Measurements from ENCODE around the gene ADAM29.
"Not testable (repeated sequence)": the region's sequence is repeated elsewhere in the genome, so short reads cannot be mapped to it uniquely, and the experiment has no call there.

ADAM29 gene

GRCh38 chr4:174972911-174973310 lies 54.8 kb downstream of the ADAM29 start:
- no peak for DNase-seq

DNA sequence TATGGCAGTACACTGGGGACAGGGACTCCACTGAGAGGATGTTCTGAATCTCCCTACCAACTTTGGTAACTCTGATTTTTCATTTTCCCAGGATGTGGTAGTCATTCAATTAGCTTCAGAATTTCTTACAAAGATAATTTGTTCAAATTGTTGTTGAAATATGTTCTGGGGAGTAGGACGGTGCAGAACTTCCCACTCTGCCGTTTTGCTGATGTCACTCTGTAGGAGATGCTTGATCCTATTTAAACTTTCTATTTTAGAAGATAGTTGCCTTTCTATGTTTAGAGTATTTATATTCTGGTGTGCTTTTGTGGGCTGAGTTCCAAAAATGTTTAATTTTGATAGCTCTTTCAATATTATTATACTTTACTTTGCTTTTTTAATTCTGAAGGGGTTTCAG lies 55.2 kb downstream of the ADAM29 start:
- no peak for DNase-seq

GRCh38 chr4:174983128-174983750 lies 65.1 kb downstream of the ADAM29 start:
- DNase-seq, result no peak

- DNase-seq, result not testable (repeated sequence)
These were observed 65.7 kb downstream of the ADAM29 start for GRCh38 chr4:174983870-174984269.

GRCh38 chr4:174989791-174990190 lies 71.6 kb downstream of the ADAM29 start:
- DNase-seq, result no peak

DNA sequence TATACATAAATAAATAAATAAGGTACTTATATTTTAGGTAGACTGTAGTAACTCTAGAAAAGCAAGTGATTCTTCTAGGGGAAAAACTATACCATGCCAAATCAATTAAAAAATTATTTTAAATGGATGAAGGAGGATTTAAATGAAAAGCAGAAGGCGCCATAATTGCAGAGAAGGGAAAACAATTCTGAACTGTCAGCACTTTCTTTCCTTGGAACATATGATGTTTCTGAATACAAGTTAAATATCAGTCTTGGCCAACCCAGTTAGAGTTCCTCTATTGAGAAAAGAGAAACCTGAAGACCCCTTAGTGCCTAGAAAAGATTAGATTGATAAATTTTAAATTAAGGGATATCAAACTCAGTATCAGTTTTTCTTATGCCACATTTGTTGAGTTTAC lies 75.8 kb downstream of the ADAM29 start:
- DNase-seq, result no peak

DNA sequence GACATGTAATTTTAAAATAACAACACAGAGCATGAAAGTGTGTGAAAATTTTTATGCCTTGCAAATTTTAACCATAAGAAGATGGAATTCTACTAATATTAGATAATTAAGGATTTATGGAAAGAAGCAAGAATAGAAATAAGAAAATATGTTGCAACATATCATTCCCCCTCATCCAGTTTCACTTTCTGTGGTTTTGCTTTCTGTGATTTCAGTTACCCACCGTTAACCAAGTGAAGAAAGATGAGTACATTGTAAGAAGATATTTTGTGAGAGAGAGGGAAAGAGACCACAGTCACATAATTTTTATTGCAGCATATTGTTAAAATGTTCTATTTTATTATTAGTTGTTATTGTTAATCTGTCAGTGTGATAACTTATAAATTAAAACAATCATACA lies 77.9 kb downstream of the ADAM29 start:
- no peak for DNase-seq

DNA sequence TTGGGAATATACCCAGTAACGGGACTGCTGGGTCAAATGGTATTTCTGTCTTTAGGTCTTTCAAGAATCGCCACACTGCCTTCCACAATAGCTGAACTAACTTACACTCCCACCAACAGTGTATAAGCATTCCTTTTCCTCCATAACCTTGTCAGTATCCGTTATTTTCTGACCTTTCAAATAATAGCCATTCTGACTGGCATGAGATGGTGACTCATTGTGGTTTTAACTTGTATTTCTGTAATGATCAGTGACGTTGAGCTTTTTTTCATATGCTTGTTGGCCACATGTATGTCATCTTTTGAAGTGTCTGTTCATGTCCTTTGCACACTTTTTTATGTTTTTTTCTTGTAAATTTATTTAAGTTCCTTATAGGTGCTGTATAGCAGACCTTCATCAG lies 81.2 kb downstream of the ADAM29 start:
- no peak for DNase-seq

DNA sequence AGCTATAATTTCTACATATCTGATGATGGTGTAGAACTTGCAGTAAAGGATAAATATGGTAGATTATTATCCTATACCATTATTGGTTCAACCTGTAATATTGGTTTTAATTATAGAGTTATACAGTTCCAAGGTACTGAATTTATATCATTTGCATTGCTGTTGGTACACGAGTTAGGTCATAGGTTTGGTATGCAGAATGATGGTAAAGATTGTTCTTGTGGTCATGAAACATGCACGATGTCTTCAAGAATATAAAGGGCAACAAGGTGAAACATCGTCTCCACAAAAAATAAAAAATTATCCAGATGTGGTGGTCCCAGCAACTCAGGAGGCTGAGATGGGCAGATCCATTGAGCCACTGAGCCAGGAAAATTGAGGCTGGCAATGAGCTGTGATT lies 99.6 kb downstream of the ADAM29 start:
- no peak for DNase-seq

DNA sequence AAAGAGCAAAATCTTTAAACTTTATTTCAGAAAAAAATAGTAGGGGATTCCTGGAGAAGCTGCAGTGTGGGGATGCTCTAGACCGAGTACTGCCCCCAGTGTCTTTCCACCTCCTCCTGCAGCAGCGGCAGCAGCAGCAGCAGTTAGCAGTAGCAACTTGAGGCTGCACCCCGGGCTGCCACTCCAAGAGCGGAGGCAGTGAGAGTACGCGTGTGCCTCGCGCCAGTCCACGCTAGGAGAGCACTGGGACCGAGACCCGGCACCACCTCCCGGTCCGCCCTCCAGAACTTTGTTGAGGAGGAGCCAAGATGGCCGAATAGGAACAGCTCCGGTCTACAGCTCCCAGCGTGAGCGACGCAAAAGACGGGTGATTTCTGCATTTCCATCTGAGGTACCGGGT lies 101.3 kb downstream of the ADAM29 start:
- DNase-seq, result not testable (repeated sequence)

All from stimulated activated CD8-positive, alpha-beta memory T cell treated with anti-CD3 and anti-CD28 coated beads, Interleukin-4, amount 100 ng/mL, for 48 hours (primary cell).